ENCODE data around the gene DTX3L.

GRCh38 chr3:122568755-122569154 is 4.6 kb downstream of the DTX3L start:
- no peak for TF ChIP-seq CTCF (CRISPR knock-in tag; IDR thresholded peaks at IDR 0.05)
- no peak for TF ChIP-seq CEBPB (IDR thresholded peaks at IDR 0.05; ENCODE audit: borderline replicate concordance, low read depth, low read length)
- no peak for TF ChIP-seq PCBP2 (optimal IDR thresholded peaks at IDR 0.05; ENCODE audit: low read depth, low read length, poor library complexity, severe bottlenecking)
- TF ChIP-seq FOXM1 (CRISPR knock-in tag; IDR thresholded peaks at IDR 0.05), result no peak
- no peak for TF ChIP-seq ELF4 (CRISPR knock-in tag; IDR thresholded peaks at IDR 0.05; ENCODE audit: borderline replicate concordance)
- no peak for TF ChIP-seq ZNF318 (CRISPR knock-in tag; IDR thresholded peaks at IDR 0.05)
- TF ChIP-seq PHF8 (CRISPR knock-in tag; IDR thresholded peaks at IDR 0.05), result no peak
- TF ChIP-seq ZNF3 (CRISPR knock-in tag; IDR thresholded peaks at IDR 0.05), result no peak
- no peak for TF ChIP-seq GFI1 (CRISPR knock-in tag; IDR thresholded peaks at IDR 0.05; ENCODE audit: borderline replicate concordance)
- no peak for TF ChIP-seq EZH2 (conservative IDR thresholded peaks at IDR 0.05; ENCODE audit: low read depth, low read length)
- TF ChIP-seq NBN (conservative IDR thresholded peaks at IDR 0.05), result no peak
- no peak for TF ChIP-seq ZNF124 (CRISPR knock-in tag; IDR thresholded peaks at IDR 0.05)
- no peak for TF ChIP-seq HDAC2 (CRISPR knock-in tag; IDR thresholded peaks at IDR 0.05)

All from HepG2 (cell line).